Upper lobe of left lung (tissue), 4 donors: ENCODE results near the gene PLS1.

Source experiments
- CTCF ChIP-seq, 6 experiments: fragments of 450-650 bp in 4 of 6; fragments of 200-600 bp in 2 of 6; sonication (generic) in 2 of 6; IDR thresholded peaks; one replicate each; pipeline ENCODE4 v1.5.1; 2016 to 2019; ENCODE audit warnings: antibody characterized with exemption in 6 of 6
- POLR2A ChIP-seq, 4 donors: fragments of 450-650 bp; IDR thresholded peaks; one replicate each; pipeline ENCODE4 v1.5.1; 2016 to 2017; ENCODE audit warnings: antibody characterized with exemption in 4 of 4, mild to moderate bottlenecking in 2 of 4
- POLR2AphosphoS5 ChIP-seq, 2 donors: sonication (generic); formaldehyde crosslinking; IDR thresholded peaks; one replicate each; pipeline ENCODE4 v1.5.1; 2017; ENCODE audit warnings: antibody characterized with exemption in 2 of 2

- no peak for TF ChIP-seq CTCF (IDR thresholded peaks at IDR 0.05)
- no peak for TF ChIP-seq POLR2AphosphoS5 (IDR thresholded peaks at IDR 0.05)
- TF ChIP-seq POLR2A (IDR thresholded peaks at IDR 0.05) = no peak
Observed at GRCh38 chr3:142602619-142603385, 6.6 kb downstream of the PLS1 start.
